ENCODE data around the gene ZNF750.

The ZNF750 gene

GRCh38 chr17:82780195-82780594 lies 59.6 kb downstream of the ZNF750 start:
- no peak overlapping the region for H3K4me3 ChIP-seq (ENCODE audit: low read depth, low read length)
- TF ChIP-seq, protein P1, sequence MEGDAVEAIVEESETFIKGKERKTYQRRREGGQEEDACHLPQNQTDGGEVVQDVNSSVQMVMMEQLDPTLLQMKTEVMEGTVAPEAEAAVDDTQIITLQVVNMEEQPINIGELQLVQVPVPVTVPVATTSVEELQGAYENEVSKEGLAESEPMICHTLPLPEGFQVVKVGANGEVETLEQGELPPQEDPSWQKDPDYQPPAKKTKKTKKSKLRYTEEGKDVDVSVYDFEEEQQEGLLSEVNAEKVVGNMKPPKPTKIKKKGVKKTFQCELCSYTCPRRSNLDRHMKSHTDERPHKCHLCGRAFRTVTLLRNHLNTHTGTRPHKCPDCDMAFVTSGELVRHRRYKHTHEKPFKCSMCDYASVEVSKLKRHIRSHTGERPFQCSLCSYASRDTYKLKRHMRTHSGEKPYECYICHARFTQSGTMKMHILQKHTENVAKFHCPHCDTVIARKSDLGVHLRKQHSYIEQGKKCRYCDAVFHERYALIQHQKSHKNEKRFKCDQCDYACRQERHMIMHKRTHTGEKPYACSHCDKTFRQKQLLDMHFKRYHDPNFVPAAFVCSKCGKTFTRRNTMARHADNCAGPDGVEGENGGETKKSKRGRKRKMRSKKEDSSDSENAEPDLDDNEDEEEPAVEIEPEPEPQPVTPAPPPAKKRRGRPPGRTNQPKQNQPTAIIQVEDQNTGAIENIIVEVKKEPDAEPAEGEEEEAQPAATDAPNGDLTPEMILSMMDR (IDR thresholded peaks at IDR 0.05; ENCODE audit: borderline replicate concordance, insufficient read depth, low read depth, low read length) = no peak

DNA sequence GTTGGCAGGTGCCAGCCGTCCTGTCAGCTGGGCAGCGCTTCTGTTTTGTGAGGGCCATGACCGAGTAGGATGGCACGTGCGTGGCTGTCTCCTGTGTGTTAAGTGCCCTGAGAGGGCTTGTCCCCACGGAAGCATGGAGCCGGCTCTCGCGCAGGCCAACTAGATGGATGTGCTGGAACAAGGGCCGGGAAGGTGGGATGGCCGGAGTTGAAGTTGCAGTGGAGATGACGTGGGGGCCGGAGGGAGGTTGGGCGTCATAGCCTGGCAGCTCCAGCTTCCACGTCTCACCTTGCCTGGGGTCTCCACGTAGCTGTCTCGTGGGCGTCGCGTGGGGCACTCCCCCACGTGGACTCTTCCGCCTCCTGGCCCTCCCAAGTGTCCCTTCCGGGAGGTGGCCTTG lies 60.3 kb downstream of the ZNF750 start:
- H3K4me3 ChIP-seq (ENCODE audit: low read depth, low read length) = no peak overlapping the region
- TF ChIP-seq, protein P1 (IDR thresholded peaks at IDR 0.05; ENCODE audit: borderline replicate concordance, insufficient read depth, low read depth, low read length) = no peak
